Measurements from ENCODE around the gene ZNF737. TPM values are rescaled to one million over a fixed set of nuclear protein-coding genes. Genes with fewer than 3 reads are reported as not detected.

Gene ZNF737
- total RNA-seq, 2 experiments from 2014 or later: 11.0 to 11.7 TPM

DNA sequence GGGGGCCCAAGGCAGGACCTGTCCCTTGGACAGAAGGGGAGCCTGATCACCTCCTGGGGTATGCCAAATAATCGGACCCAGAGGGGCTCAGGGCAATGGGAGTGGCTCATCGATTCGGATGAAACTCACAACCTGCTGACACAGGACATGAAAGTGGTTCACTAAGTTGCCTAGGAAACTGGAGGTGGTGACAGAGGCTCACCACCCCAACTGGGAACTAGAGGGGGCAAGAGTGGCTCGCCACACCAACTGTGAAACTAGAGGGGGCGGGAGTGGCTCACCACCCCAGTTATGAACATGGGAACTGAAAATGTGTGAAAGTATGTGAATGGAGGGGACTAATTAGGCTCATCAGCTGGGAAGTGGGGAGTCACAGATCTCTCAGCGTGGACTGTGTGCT is 46.3 kb upstream of the ZNF737 start:
- TF ChIP-seq, protein P1, sequence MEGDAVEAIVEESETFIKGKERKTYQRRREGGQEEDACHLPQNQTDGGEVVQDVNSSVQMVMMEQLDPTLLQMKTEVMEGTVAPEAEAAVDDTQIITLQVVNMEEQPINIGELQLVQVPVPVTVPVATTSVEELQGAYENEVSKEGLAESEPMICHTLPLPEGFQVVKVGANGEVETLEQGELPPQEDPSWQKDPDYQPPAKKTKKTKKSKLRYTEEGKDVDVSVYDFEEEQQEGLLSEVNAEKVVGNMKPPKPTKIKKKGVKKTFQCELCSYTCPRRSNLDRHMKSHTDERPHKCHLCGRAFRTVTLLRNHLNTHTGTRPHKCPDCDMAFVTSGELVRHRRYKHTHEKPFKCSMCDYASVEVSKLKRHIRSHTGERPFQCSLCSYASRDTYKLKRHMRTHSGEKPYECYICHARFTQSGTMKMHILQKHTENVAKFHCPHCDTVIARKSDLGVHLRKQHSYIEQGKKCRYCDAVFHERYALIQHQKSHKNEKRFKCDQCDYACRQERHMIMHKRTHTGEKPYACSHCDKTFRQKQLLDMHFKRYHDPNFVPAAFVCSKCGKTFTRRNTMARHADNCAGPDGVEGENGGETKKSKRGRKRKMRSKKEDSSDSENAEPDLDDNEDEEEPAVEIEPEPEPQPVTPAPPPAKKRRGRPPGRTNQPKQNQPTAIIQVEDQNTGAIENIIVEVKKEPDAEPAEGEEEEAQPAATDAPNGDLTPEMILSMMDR (IDR thresholded peaks at IDR 0.05): no peak
- no peak overlapping the region for H3K27ac ChIP-seq (ENCODE audit: low read depth in 1 of 2, low read length in 2 of 2)
- H3K4me1 Mint-ChIP-seq (ENCODE audit: low read depth): no peaks in the 10 kb centered on the region
- peaks cover 22% of the 10 kb centered on the region for H3K36me3 Mint-ChIP-seq (ENCODE audit: low read depth)
- no peak overlapping the region for H3K4me3 ChIP-seq (ENCODE audit: low read length)
- DNase-seq (no peak), ATAC-seq (ENCODE audit: poor library complexity) (no peak)
- H3K27me3 Mint-ChIP-seq: no peaks in the 10 kb centered on the region
- H3K4me1 ChIP-seq (ENCODE audit: insufficient read depth, low read length): no peaks in the 10 kb centered on the region
- H3K27ac Mint-ChIP-seq: no peak overlapping the region
- peaks cover 33 to 37% of the 10 kb centered on the region in 2 experiments for H3K9me3 ChIP-seq (ENCODE audit: control insufficient read depth in 1 of 2, insufficient read depth in 1 of 2, low read length in 2 of 2)
- no peaks in the 10 kb centered on the region for H3K36me3 ChIP-seq (ENCODE audit: insufficient read depth, low read length)
- ChIA-PET CTCF (no interaction called here), POLR2A (no interaction called here)
- no peak overlapping the region for H3K4me3 Mint-ChIP-seq
- intact Hi-C loops (cut with DNase I, micrococcal nuclease): no loop called here
- H3K27me3 ChIP-seq (ENCODE audit: control insufficient read depth in 1 of 2, insufficient read depth in 2 of 2, low read length in 2 of 2): no peaks in the 10 kb centered on the region
- H3K9me3 Mint-ChIP-seq: peaks cover 11% of the 10 kb centered on the region

DNA sequence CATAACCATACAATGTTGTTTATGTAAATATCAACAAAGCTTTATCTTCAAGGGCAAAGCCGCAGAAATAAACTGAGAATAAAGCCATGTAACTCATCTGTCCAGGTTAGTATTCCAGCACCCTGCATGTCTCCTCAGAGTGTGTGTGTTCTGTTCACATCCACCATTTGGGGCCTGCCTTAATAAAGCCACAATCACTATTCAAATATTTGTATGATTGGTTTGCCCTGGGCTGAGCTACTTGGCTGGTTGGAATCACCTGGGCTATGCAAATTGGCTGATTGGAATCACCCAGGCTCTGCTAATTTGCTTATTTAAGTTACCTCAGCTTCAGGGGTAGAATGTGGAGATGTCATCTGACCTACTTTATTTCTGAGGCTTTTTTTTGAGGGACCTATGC is 42.4 kb upstream of the ZNF737 start:
- Mint-ChIP-seq H3K36me3 (ENCODE audit: low read depth) (peaks cover 10% of the 10 kb centered on the region), H3K27ac (no peak overlapping the region), H3K4me3 (no peak overlapping the region), H3K4me1 (ENCODE audit: low read depth) (no peaks in the 10 kb centered on the region), H3K9me3 (peaks cover 8% of the 10 kb centered on the region), H3K27me3 (no peaks in the 10 kb centered on the region)
- no peaks in the 10 kb centered on the region for H3K27me3 ChIP-seq (ENCODE audit: control insufficient read depth in 1 of 2, insufficient read depth in 2 of 2, low read length in 2 of 2)
- TF ChIP-seq, protein P1 (IDR thresholded peaks at IDR 0.05): no peak
- no peak overlapping the region for H3K4me3 ChIP-seq (ENCODE audit: low read length)
- ChIA-PET POLR2A (no interaction called here), CTCF (no interaction called here)
- intact Hi-C loops (cut with DNase I, micrococcal nuclease): no loop called here
- no peak for ATAC-seq (ENCODE audit: poor library complexity)
- H3K9me3 ChIP-seq (ENCODE audit: control insufficient read depth in 1 of 2, insufficient read depth in 1 of 2, low read length in 2 of 2): peaks cover 23 to 33% of the 10 kb centered on the region in 2 experiments
- H3K27ac ChIP-seq (ENCODE audit: low read depth in 1 of 2, low read length in 2 of 2): no peak overlapping the region
- no peaks in the 10 kb centered on the region for H3K36me3 ChIP-seq (ENCODE audit: insufficient read depth, low read length)
- H3K4me1 ChIP-seq (ENCODE audit: insufficient read depth, low read length): no peaks in the 10 kb centered on the region
- no peak for DNase-seq

DNA sequence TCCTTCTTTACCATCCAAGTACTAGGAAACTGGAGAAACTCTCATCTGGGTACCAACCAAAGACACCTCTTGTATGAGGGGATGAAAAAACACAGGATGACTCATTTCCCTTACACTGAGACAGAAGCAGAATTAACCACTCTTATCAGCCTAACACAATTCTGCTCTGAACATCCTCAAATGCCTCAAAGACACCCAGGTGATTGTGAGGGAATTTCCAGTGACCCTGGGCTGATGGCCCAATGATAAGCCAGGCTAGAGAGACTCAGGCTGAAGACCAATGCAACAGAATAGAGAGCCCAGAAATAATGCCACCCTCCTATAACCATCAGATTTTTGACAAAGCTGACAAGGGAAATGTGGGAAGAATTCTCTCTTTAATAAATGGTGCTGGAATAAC is 7.0 kb downstream of the ZNF737 start:
- peaks cover 98% of the 10 kb centered on the region for H3K36me3 Mint-ChIP-seq (ENCODE audit: low read depth)
- POLR2A ChIA-PET: no interaction called here

More for the DNA sequence above, 7.0 kb downstream of the ZNF737 start:
- no peak overlapping the region for H3K27ac Mint-ChIP-seq
- H3K9me3 ChIP-seq (ENCODE audit: control insufficient read depth in 1 of 2, insufficient read depth in 1 of 2, low read length in 2 of 2): peaks cover 60 to 93% of the 10 kb centered on the region in 2 experiments
- peaks cover 2% of the 10 kb centered on the region for H3K4me1 ChIP-seq (ENCODE audit: insufficient read depth, low read length)
- intact Hi-C loops (cut with DNase I, micrococcal nuclease): loop anchor here in 1 of 2 experiments (10.0 kb wide), 1 partner anchor 844 kb away; no protein-coding TSS in a partner anchor
- H3K27ac ChIP-seq (ENCODE audit: low read depth in 1 of 2, low read length in 2 of 2): no peak overlapping the region
- no peaks in the 10 kb centered on the region for H3K27me3 Mint-ChIP-seq
- H3K4me3 Mint-ChIP-seq: no peak overlapping the region
- peaks cover 13% of the 10 kb centered on the region for H3K4me1 Mint-ChIP-seq (ENCODE audit: low read depth)
- no peak for ATAC-seq (ENCODE audit: poor library complexity)
- no peak for DNase-seq
- TF ChIP-seq, protein P1 (IDR thresholded peaks at IDR 0.05): no peak
- no peaks in the 10 kb centered on the region for H3K27me3 ChIP-seq (ENCODE audit: control insufficient read depth in 1 of 2, insufficient read depth in 2 of 2, low read length in 2 of 2)
- CTCF ChIA-PET: no interaction called here
- H3K9me3 Mint-ChIP-seq: no peaks in the 10 kb centered on the region
- peaks cover 45% of the 10 kb centered on the region for H3K36me3 ChIP-seq (ENCODE audit: insufficient read depth, low read length)
- H3K4me3 ChIP-seq (ENCODE audit: low read length): no peak overlapping the region

All from CD4-positive, alpha-beta T cell (primary cell).